Measurements from ENCODE around the gene MIB2. TPM values are rescaled to one million over a fixed set of nuclear protein-coding genes. Genes with fewer than 3 reads are reported as not detected.

Gene MIB2
- total and polyA plus RNA-seq, 2 donors (not counting 1 experiment from before 2014, with no cell fraction given), result 94.0 to 95.9 TPM

GRCh38 chr1:1598051-1598719 is 17.1 kb upstream of the MIB2 start:
- peaks cover 11% of the 10 kb centered on the region for H3K27me3 Mint-ChIP-seq
- ATAC-seq (ENCODE audit: low read depth) (no peak), DNase-seq (peak; percentile 30)
- Histone ChIP-seq H3K36me3 (replicated peaks in 1 of 2; ENCODE audit: control extremely low read depth in 1 of 2, control insufficient read depth in 1 of 2, extremely low read depth in 1 of 2, insufficient read depth in 2 of 2, low read length in 1 of 2) (no peaks in the 10 kb centered on the region), H3K4me1 (ENCODE audit: control insufficient read depth in 2 of 2, insufficient read depth in 2 of 2, low read length in 2 of 2) (peaks cover 18 to 34% of the 10 kb centered on the region in 2 donors), H3K27ac (ENCODE audit: low read length in 2 of 2) (no peak overlapping the region), H4K20me1 (ENCODE audit: control insufficient read depth, insufficient read depth, low read length, poor library complexity, severe bottlenecking) (no peaks in the 10 kb centered on the region), H2AFZ (ENCODE audit: insufficient read depth, low read depth, low read length, poor library complexity, severe bottlenecking) (no peak overlapping the region), H3K4me3 (ENCODE audit: control extremely low read depth in 1 of 5, extremely low read depth in 1 of 5, insufficient read depth in 1 of 5, low read depth in 2 of 5, low read length in 4 of 5) (no peak overlapping the region), H3K79me2 (ENCODE audit: control insufficient read depth, insufficient read depth, low read length) (no peaks in the 10 kb centered on the region), H3K9ac (ENCODE audit: low read length) (no peak overlapping the region), H3K4me2 (replicated peaks; ENCODE audit: low read depth, low read length, poor library complexity, severe bottlenecking) (no peak overlapping the region), H3K9me3 (ENCODE audit: control extremely low read depth in 1 of 3, control insufficient read depth in 2 of 3, insufficient read depth in 1 of 3, low read length in 2 of 3) (peaks cover 0 to 5% (median 0%) of the 10 kb centered on the region in 3 donors), H3K27me3 (replicated peaks in 1 of 4; ENCODE audit: control extremely low read depth in 1 of 4, control insufficient read depth in 3 of 4, insufficient read depth in 4 of 4, low read length in 3 of 4) (peaks cover 0 to 32% (median 7%) of the 10 kb centered on the region in 4 experiments)
- TF ChIP-seq EZH2 (IDR thresholded peaks at IDR 0.05; ENCODE audit: borderline replicate concordance, insufficient read depth, low read depth, low read length, poor library complexity, severe bottlenecking), result no peak
- no peak for TF ChIP-seq CTCF (IDR thresholded peaks at IDR 0.05)
- CTCF ChIA-PET, result no interaction called here
- POLR2A ChIA-PET, result no interaction called here
- no peaks in the 10 kb centered on the region for H3K9me3 Mint-ChIP-seq (ENCODE audit: insufficient read depth)
- intact Hi-C loops (cut with micrococcal nuclease), result no loop called here
- peak overlapping the region; percentile 84 for H3K4me3 Mint-ChIP-seq
- H3K27ac Mint-ChIP-seq, result no peak overlapping the region
- WGBS (ENCODE audit: insufficient coverage), result 92% methylated on average over 28 of the region's 28 CpGs
- peaks cover 25% of the 10 kb centered on the region for H3K4me1 Mint-ChIP-seq

- no peak overlapping the region for H3K27ac Mint-ChIP-seq
- peak overlapping the region; percentile 84 for H3K4me3 Mint-ChIP-seq
- peaks cover 25% of the 10 kb centered on the region for H3K4me1 Mint-ChIP-seq
- Histone ChIP-seq H3K4me1 (ENCODE audit: control insufficient read depth in 2 of 2, insufficient read depth in 2 of 2, low read length in 2 of 2) (peaks cover 18 to 35% of the 10 kb centered on the region in 2 donors), H3K9me3 (ENCODE audit: control extremely low read depth in 1 of 3, control insufficient read depth in 2 of 3, insufficient read depth in 1 of 3, low read length in 2 of 3) (peaks cover 0 to 5% (median 0%) of the 10 kb centered on the region in 3 donors), H3K4me2 (replicated peaks; ENCODE audit: low read depth, low read length, poor library complexity, severe bottlenecking) (no peak overlapping the region), H3K36me3 (replicated peaks in 1 of 2; ENCODE audit: control extremely low read depth in 1 of 2, control insufficient read depth in 1 of 2, extremely low read depth in 1 of 2, insufficient read depth in 2 of 2, low read length in 1 of 2) (no peaks in the 10 kb centered on the region), H3K27ac (ENCODE audit: low read length in 2 of 2) (no peak overlapping the region), H2AFZ (ENCODE audit: insufficient read depth, low read depth, low read length, poor library complexity, severe bottlenecking) (no peak overlapping the region), H3K9ac (ENCODE audit: low read length) (no peak overlapping the region), H3K79me2 (ENCODE audit: control insufficient read depth, insufficient read depth, low read length) (no peaks in the 10 kb centered on the region), H3K27me3 (replicated peaks in 1 of 4; ENCODE audit: control extremely low read depth in 1 of 4, control insufficient read depth in 3 of 4, insufficient read depth in 4 of 4, low read length in 3 of 4) (peaks cover 0 to 32% (median 7%) of the 10 kb centered on the region in 4 experiments), H4K20me1 (ENCODE audit: control insufficient read depth, insufficient read depth, low read length, poor library complexity, severe bottlenecking) (no peaks in the 10 kb centered on the region), H3K4me3 (ENCODE audit: control extremely low read depth in 1 of 5, extremely low read depth in 1 of 5, insufficient read depth in 1 of 5, low read depth in 2 of 5, low read length in 4 of 5) (no peak overlapping the region)
- 96% methylated on average over 13 of the region's 13 CpGs for WGBS (ENCODE audit: insufficient coverage)
- no peak for TF ChIP-seq EZH2 (IDR thresholded peaks at IDR 0.05; ENCODE audit: borderline replicate concordance, insufficient read depth, low read depth, low read length, poor library complexity, severe bottlenecking)
- TF ChIP-seq CTCF (IDR thresholded peaks at IDR 0.05), result no peak
- peaks cover 11% of the 10 kb centered on the region for H3K27me3 Mint-ChIP-seq
- ChIA-PET CTCF (no interaction called here), POLR2A (no interaction called here)
- DNase-seq (peak; percentile 34), ATAC-seq (ENCODE audit: low read depth) (no peak)
- intact Hi-C loops (cut with micrococcal nuclease), result no loop called here
- no peaks in the 10 kb centered on the region for H3K9me3 Mint-ChIP-seq (ENCODE audit: insufficient read depth)
Observed at GRCh38 chr1:1598720-1599029, 16.6 kb upstream of the MIB2 start.

Measured in B cell (primary cell).